Testis (tissue), 2 donors: ENCODE data around the gene HIGD2A.

Source experiments
- CTCF ChIP-seq, 3 experiments: fragments of 450-650 bp in 2 of 3; fragments of 200-600 bp in 1 of 3; sonication (generic) in 1 of 3; IDR thresholded peaks; one replicate each; pipeline ENCODE4 v1.5.1; 2016 to 2019; ENCODE audit warnings: antibody characterized with exemption in 3 of 3, mild to moderate bottlenecking in 2 of 3, moderate library complexity in 1 of 3
- POLR2A ChIP-seq: fragments of 450-650 bp; IDR thresholded peaks from one replicate; pipeline ENCODE4 v1.6.1; 2017; ENCODE audit warnings: antibody characterized with exemption, mild to moderate bottlenecking, moderate library complexity

GRCh38 chr5:176341325-176342157 lies 47.0 kb upstream of the HIGD2A start:
- TF ChIP-seq POLR2A = no peak
- TF ChIP-seq CTCF (IDR thresholded peaks at IDR 0.05) = no peak
